Natural killer cell (primary cell): ENCODE results near the gene TFR2. TPM values are rescaled to one million over a fixed set of nuclear protein-coding genes. Genes with fewer than 3 reads are reported as not detected.

ENCODE experiments used
- ATAC-seq, 3 donors: fragments of 150-1000 bp in 2 of 3; fragments of 200-7000 bp in 1 of 3; cut with Tn5 transposase; 1 replicate in 1 of 3; 2 replicates in 2 of 3; pipeline ENCODE4 v1.10.0; 2021; ENCODE audit warnings: mild to moderate bottlenecking in 2 of 3, moderate library complexity in 2 of 3
- DNase-seq, 2 donors: peaks; one replicate each; pipeline versions ENCODE4 v3.0.0 to v3.0.0-alpha.2; 2013 to 2021; ENCODE audit warnings: mixed read lengths in 1 of 2
- H3K27ac ChIP-seq: one replicate; pipeline ENCODE4 v1.5.1; 2013; ENCODE audit warnings: mild to moderate bottlenecking, low read length
- H3K27me3 ChIP-seq: one replicate; pipeline ENCODE4 v1.6.1; 2013; ENCODE audit warnings: low read length; ENCODE audit not compliant: control insufficient read depth, insufficient read depth
- H3K36me3 ChIP-seq: one replicate; pipeline ENCODE4 v1.6.1; 2013; ENCODE audit warnings: low read length; ENCODE audit not compliant: control insufficient read depth, insufficient read depth
- H3K4me1 ChIP-seq: one replicate; pipeline ENCODE4 v1.6.1; 2013; ENCODE audit warnings: low read length; ENCODE audit not compliant: control insufficient read depth, insufficient read depth
- H3K4me3 ChIP-seq: one replicate; pipeline ENCODE4 v1.5.1; 2013; ENCODE audit warnings: low read length
- H3K9me3 ChIP-seq: one replicate; pipeline ENCODE4 v1.6.1; 2013; ENCODE audit warnings: low read length; ENCODE audit not compliant: control insufficient read depth, insufficient read depth
- H3K27ac Mint-ChIP-seq, 2 donors: one replicate each; pipeline ENCODE4 v1.8.0; 2022; ENCODE audit warnings: mild to moderate bottlenecking in 2 of 2, mixed read lengths in 2 of 2, moderate library complexity in 1 of 2
- H3K27me3 Mint-ChIP-seq, 2 donors: one replicate each; pipeline ENCODE4 v1.8.0; 2022; ENCODE audit warnings: low read depth in 2 of 2, mixed read lengths in 2 of 2
- H3K36me3 Mint-ChIP-seq: one replicate; pipeline ENCODE4 v1.8.0; 2022; ENCODE audit warnings: mixed read lengths
- H3K4me1 Mint-ChIP-seq, 2 donors: one replicate each; pipeline ENCODE4 v1.8.0; 2022; ENCODE audit warnings: mixed read lengths in 2 of 2
- H3K4me3 Mint-ChIP-seq: one replicate; pipeline ENCODE4 v1.8.0; 2022; ENCODE audit warnings: mild to moderate bottlenecking, moderate library complexity, mixed read lengths
- H3K9me3 Mint-ChIP-seq, 2 donors: one replicate each; pipeline ENCODE4 v1.8.0; 2022; ENCODE audit warnings: mixed read lengths in 2 of 2
- WGBS: methylation state at CpG from one replicate; pipeline ENCODE4 v1.1.7; 2013; ENCODE audit warnings: missing lambda C conversion rate; ENCODE audit not compliant: insufficient coverage; 5-methylcytosine and 5-hydroxymethylcytosine counted together
- intact Hi-C: fragments of 100-400 bp; cut with micrococcal nuclease; formaldehyde crosslinking; loops from one replicate; pipeline ENCODE4 v1.14.2; 2022
- total RNA-seq, 4 donors: library from RNA; stranded (reverse); fragments of 120-200 nt in 1 of 4; gene quantifications; one replicate each; pipeline versions ENCODE4 v1.2.3 to v1.2.4, GENCODE V29; 2013 to 2022
- TF ChIP-seq, protein P1 (sequence below): fragments of 200-600 bp; IDR thresholded peaks from one replicate; pipeline ENCODE4 v1.8.0; 2022; ENCODE audit warnings: antibody characterized with exemption

TFR2 gene
- total RNA-seq, 3 donors from 2014 or later (not counting 1 experiment from before 2014, with no cell fraction given), result 9.8 to 13.8 (median 12.0) TPM

DNA sequence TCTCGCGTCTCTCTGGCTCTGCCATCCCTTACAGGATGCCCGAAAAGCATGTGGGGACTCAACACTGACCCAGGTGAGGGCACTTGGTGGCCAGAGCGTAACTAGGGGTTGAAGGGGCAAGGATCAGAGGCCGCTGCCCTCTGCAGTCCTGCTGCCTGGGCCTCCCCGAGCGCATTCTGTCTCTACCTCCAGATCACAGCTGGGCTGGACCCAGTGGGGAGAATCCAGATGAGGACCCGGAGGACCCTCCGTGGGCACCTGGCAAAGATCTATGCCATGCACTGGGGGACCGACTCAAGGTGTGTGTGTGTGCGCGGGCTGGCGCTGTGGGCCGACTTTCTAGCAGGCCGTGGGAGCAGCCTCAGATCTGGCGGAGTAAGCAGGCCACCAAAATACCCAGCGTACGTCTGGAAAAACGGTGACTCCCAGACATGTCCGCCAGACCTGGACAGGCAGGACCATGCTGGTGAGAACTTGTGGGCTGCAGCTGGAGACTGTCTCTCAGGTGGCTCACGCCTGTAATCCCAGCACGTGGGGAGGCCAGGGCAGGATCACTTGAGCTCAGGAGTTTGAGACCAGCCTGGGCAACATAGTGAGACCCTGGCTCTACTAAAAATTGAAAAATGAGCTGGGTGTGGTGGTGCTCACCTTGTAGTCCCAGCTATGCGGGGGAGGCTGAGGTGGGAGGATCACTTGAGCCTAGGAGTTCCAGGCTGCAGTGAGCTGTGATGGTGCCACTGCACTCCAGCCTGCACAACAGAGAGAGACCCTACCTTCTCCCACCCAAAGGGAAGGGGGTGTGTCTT lies 35.4 kb upstream of the TFR2 start:
- peak overlapping the region; percentile 85 for H3K4me3 Mint-ChIP-seq
- H3K4me1 Mint-ChIP-seq, result peaks cover 0 to 52% of the 10 kb centered on the region in 2 donors
- no peaks in the 10 kb centered on the region for H3K9me3 ChIP-seq
- no peaks in the 10 kb centered on the region for H3K27me3 Mint-ChIP-seq
- no peaks in the 10 kb centered on the region for H3K9me3 Mint-ChIP-seq
- no peak overlapping the region for H3K4me3 ChIP-seq
- DNase-seq, result peak in 1 of 2 donors; percentile 43
- peak overlapping the region; percentile 91 to 97 for H3K27ac Mint-ChIP-seq
- H3K4me1 ChIP-seq, result peaks cover 42% of the 10 kb centered on the region
- H3K36me3 ChIP-seq, result peaks cover 42% of the 10 kb centered on the region
- H3K36me3 Mint-ChIP-seq, result no peaks in the 10 kb centered on the region
- TF ChIP-seq, protein P1, sequence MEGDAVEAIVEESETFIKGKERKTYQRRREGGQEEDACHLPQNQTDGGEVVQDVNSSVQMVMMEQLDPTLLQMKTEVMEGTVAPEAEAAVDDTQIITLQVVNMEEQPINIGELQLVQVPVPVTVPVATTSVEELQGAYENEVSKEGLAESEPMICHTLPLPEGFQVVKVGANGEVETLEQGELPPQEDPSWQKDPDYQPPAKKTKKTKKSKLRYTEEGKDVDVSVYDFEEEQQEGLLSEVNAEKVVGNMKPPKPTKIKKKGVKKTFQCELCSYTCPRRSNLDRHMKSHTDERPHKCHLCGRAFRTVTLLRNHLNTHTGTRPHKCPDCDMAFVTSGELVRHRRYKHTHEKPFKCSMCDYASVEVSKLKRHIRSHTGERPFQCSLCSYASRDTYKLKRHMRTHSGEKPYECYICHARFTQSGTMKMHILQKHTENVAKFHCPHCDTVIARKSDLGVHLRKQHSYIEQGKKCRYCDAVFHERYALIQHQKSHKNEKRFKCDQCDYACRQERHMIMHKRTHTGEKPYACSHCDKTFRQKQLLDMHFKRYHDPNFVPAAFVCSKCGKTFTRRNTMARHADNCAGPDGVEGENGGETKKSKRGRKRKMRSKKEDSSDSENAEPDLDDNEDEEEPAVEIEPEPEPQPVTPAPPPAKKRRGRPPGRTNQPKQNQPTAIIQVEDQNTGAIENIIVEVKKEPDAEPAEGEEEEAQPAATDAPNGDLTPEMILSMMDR, result no peak
- H3K27me3 ChIP-seq, result no peaks in the 10 kb centered on the region
- peak overlapping the region; percentile 99 for H3K27ac ChIP-seq
- WGBS, result 90% methylated on average over 23 of the region's 23 CpGs
- no peak for ATAC-seq
- intact Hi-C loops, result loop anchor here (10.0 kb wide), 1 partner anchor 572 kb away; the partner anchor contains the start of genes AP4M1 and MCM7

DNA sequence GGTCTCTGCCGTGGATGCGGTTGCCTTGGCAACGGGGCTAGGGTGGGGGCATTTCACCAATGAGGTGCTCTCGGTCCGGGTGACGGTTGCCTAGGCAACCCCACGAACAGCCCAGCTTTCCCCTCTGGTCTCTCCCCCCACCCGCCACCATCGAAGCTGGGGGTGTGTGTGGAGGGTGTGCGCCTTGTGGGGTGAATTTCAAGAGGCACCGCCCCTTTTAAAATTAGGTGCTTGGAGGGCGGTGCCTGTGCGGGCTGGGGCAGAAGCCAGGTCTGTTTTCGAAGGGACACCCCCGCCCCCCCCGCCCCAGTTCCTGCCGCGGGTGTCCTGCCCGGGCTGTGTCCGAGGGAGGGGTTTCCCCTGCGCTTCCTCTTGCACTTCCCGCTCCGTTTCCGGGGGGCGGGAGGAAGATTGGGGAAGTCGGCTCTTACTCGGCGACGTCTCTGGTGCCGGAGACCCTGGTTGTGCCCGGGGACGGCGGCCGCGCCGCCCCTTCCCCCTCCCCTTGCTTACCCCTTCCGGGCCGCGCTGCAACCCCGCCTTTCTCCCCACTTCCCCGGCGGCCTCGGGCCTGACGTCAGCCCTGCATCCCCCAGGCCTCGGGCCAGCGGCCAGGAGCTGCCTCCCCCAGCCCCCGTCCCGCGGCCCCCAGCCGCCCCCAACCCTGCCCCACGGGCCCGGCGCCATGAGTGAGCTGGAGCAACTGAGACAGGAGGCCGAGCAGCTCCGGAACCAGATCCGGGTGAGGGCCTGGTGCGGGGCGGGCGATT lies 34.4 kb upstream of the TFR2 start:
- ATAC-seq (peak; percentile 65 to 74 (median 66)), DNase-seq (peak; percentile 85 to 96)
- Histone ChIP-seq H3K4me1 (peaks cover 35% of the 10 kb centered on the region), H3K4me3 (peak overlapping the region; percentile 99), H3K9me3 (no peaks in the 10 kb centered on the region), H3K27me3 (no peaks in the 10 kb centered on the region), H3K36me3 (peaks cover 39% of the 10 kb centered on the region), H3K27ac (peak overlapping the region; percentile 99)
- peaks cover 0 to 45% of the 10 kb centered on the region in 2 donors for H3K4me1 Mint-ChIP-seq
- H3K27ac Mint-ChIP-seq, result peak overlapping the region; percentile 91 to 97
- intact Hi-C loops, result loop anchor here (2.0 to 10.0 kb wide), 2 partner anchors 89 to 571 kb away; partner anchors contain the start of genes AP4M1, FBXO24, LRCH4 and MCM7
- H3K9me3 Mint-ChIP-seq, result no peaks in the 10 kb centered on the region
- H3K4me3 Mint-ChIP-seq, result peak overlapping the region; percentile 83
- no peaks in the 10 kb centered on the region for H3K36me3 Mint-ChIP-seq
- no peaks in the 10 kb centered on the region for H3K27me3 Mint-ChIP-seq
- 4% methylated on average over 53 of the region's 59 CpGs for WGBS
- TF ChIP-seq, protein P1, result no peak

DNA sequence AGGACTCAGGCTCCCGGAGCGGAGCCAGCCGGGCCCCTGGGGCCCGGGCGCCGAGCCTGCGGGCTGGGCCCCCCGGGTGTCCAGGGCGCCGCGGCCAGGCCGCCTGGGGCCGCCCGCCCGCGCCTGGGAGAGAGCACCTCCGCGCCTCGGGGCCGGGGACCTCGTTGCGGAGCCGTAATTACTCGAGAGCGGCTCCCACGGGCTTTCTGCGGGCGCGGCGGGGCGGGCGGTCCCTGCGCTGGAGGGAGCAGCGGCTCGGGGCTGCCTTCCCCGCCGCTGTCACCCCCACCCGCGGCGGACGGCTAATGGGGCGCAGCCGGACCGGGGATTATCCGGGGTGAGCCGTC lies 33.7 kb upstream of the TFR2 start:
- peak overlapping the region; percentile 99 for H3K4me3 ChIP-seq
- H3K9me3 Mint-ChIP-seq, result no peaks in the 10 kb centered on the region
- H3K27me3 ChIP-seq, result no peaks in the 10 kb centered on the region
- intact Hi-C loops, result loop anchor here (2.0 to 10.0 kb wide), 2 partner anchors 88 to 570 kb away; partner anchors contain the start of genes AP4M1, FBXO24, LRCH4 and MCM7
- H3K36me3 Mint-ChIP-seq, result no peaks in the 10 kb centered on the region
- H3K27me3 Mint-ChIP-seq, result no peaks in the 10 kb centered on the region
- peak overlapping the region; percentile 99 for H3K27ac ChIP-seq
- TF ChIP-seq, protein P1, result no peak
- H3K9me3 ChIP-seq, result no peaks in the 10 kb centered on the region
- no peak overlapping the region for H3K4me3 Mint-ChIP-seq
- ATAC-seq, result peak in 2 of 3 donors; percentile 0 to 5
- WGBS, result under 1% methylated on average over 46 of the region's 46 CpGs
- peaks cover 28% of the 10 kb centered on the region for H3K4me1 ChIP-seq
- H3K4me1 Mint-ChIP-seq, result peaks cover 0 to 40% of the 10 kb centered on the region in 2 donors
- DNase-seq, result no peak
- peaks cover 35% of the 10 kb centered on the region for H3K36me3 ChIP-seq
- peak overlapping the region; percentile 91 to 97 for H3K27ac Mint-ChIP-seq
